ENCODE measurements around the gene SOCS4.
A peak's percentile ranks its signal among the peaks of the same experiment; 100 is the strongest.

Gene SOCS4, protein sequence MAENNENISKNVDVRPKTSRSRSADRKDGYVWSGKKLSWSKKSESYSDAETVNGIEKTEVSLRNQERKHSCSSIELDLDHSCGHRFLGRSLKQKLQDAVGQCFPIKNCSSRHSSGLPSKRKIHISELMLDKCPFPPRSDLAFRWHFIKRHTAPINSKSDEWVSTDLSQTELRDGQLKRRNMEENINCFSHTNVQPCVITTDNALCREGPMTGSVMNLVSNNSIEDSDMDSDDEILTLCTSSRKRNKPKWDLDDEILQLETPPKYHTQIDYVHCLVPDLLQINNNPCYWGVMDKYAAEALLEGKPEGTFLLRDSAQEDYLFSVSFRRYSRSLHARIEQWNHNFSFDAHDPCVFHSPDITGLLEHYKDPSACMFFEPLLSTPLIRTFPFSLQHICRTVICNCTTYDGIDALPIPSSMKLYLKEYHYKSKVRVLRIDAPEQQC

DNA sequence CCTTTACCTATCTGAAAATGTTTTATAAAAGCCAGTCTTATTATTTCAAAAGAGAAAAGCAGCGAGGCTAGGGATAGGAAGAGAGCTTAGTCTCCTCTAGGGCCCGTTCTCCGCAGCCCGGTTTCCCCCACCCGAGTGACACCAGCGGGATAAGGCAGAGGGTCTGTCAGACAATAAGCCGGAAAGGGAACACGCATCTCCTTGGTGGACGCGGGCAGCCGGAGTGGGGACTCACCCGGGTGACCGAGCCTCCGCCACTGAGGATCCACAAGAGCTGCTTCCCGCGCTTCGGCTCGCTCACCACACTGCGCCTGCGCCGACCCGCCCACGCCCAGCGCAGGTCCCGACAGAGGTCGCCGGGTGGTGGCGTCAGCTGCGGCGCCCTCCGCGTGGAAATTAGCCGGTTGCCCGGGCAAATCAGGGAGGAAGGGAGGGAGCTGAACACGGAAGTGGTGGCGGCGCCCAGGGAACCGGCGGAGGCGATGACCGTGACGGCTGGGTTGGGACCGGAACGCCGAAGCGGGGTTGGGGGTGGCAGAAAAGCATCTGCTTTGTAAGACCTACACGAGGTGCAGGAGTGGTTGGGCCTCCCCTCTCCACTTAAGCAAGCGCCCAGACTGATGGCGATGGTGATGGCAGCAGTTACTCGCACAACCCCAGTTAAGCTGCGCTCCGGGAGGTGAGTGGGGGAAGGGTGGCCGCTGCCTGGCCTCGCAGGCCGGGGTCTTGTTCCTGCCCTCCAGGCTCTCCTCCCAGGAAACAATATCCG is at the start of gene SOCS4, which contains the start of gene WDHD1:
Gene SOCS4, plus strand, starts transcription at position 444 of the 769 bp plus-strand sequence. CDS start 15,806 bp downstream, outside the sequence.
Gene WDHD1, minus strand, starts transcription at position 307 of the 769 bp plus-strand sequence. CDS start 312 bp downstream, outside the sequence.
- TF ChIP-seq, protein P1, sequence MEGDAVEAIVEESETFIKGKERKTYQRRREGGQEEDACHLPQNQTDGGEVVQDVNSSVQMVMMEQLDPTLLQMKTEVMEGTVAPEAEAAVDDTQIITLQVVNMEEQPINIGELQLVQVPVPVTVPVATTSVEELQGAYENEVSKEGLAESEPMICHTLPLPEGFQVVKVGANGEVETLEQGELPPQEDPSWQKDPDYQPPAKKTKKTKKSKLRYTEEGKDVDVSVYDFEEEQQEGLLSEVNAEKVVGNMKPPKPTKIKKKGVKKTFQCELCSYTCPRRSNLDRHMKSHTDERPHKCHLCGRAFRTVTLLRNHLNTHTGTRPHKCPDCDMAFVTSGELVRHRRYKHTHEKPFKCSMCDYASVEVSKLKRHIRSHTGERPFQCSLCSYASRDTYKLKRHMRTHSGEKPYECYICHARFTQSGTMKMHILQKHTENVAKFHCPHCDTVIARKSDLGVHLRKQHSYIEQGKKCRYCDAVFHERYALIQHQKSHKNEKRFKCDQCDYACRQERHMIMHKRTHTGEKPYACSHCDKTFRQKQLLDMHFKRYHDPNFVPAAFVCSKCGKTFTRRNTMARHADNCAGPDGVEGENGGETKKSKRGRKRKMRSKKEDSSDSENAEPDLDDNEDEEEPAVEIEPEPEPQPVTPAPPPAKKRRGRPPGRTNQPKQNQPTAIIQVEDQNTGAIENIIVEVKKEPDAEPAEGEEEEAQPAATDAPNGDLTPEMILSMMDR (IDR thresholded peaks at IDR 0.05; ENCODE audit: low read depth, low read length): no peak
- DNase-seq (ENCODE audit: low read depth in 2 of 2): peak; percentile 93 to 96
- H3K4me3 ChIP-seq (replicated peaks in 1 of 2; ENCODE audit: low read depth in 2 of 2, low read length in 2 of 2): peak within 1 kb of the TSS; percentile 67 to 87

DNA sequence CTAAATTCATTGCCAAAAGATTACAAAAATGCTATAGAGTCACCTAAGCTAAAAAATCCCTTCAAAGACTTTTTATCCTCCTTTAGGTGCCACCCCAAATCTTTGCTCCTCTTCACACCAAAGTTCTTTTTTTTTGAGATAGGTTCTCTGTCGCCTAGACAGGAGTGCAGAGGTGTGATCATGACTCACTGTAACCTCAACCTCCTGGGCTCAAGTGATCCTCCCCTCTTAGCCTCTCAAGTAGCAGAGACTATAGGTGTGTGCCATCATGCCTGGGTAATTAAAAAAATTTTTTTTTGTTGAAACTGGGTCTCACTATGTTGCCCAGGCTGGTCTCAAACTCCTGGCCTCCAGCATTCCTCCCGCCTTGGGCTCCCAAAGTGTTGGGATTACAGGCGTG is 48.0 kb upstream of the SOCS4 start:
- no peak for DNase-seq (ENCODE audit: low read depth in 2 of 2)
- H3K4me3 ChIP-seq (replicated peaks in 1 of 2; ENCODE audit: low read depth in 2 of 2, low read length in 2 of 2): no peak overlapping the region
- TF ChIP-seq, protein P1 (IDR thresholded peaks at IDR 0.05; ENCODE audit: low read depth, low read length): no peak

DNA sequence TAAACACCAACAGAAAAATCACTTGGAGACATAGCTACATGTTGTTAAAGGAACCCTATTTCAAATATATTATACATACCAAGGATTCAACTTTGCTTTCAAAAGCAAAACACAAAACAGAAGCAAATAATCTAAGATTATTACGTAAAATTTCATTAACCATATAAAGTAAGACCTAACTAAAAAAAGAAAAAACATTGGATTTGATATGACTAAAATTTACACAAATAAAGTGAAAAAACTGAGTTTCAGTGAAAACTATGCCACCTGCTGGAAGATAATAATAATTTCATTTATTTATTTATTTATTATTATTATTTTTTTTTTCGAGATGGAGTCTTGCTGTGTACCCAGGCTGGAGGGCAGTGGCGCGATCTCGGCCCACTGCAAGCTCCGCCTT is 45.3 kb upstream of the SOCS4 start:
- TF ChIP-seq, protein P1 (IDR thresholded peaks at IDR 0.05; ENCODE audit: low read depth, low read length): peak; percentile 2
- no peak overlapping the region for H3K4me3 ChIP-seq (replicated peaks in 1 of 2; ENCODE audit: low read depth in 2 of 2, low read length in 2 of 2)
- peak; percentile 48 to 50 for DNase-seq (ENCODE audit: low read depth in 2 of 2)

DNA sequence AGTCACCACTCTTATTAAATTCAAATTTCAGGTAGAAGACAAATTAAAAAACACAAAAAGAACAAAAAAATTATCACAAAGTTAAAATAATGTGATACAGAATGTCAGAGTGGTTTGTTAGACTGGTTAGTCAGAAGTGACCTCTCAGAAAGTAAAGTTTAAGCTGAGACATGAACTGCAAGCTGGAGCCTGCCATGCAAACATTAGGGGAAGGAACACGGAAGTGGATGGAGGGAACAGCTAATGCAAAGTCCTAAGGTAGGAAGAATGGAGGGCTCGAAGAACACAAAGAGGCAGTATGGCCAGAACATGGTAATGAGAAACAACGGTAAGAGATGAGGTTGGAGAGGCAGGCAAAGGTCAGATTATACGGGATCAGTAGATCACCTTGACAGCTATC is 41.9 kb upstream of the SOCS4 start:
- no peak overlapping the region for H3K4me3 ChIP-seq (replicated peaks in 1 of 2; ENCODE audit: low read depth in 2 of 2, low read length in 2 of 2)
- DNase-seq (ENCODE audit: low read depth in 2 of 2): no peak
- TF ChIP-seq, protein P1 (IDR thresholded peaks at IDR 0.05; ENCODE audit: low read depth, low read length): no peak

DNA sequence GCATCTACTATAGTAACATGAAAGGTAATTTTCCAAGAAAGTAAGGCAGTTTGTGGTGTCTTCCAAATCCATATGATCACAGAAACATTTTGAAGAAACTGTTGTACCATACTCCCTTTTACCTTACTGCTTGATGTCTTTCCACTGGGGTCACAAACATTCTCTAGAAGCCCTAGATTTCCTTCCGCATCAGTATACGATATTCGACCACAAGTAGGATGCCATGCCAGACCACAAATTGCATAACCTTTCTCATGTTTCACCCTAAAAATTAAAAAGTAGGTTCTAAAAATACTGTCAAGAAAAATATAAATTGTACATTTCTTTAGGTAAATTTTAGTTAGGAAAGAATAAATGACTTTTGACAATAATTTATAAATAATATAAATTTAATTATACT is 26.7 kb upstream of the SOCS4 start:
- peak; percentile 14 to 40 for DNase-seq (ENCODE audit: low read depth in 2 of 2)
- TF ChIP-seq, protein P1 (IDR thresholded peaks at IDR 0.05; ENCODE audit: low read depth, low read length): no peak
- no peak overlapping the region for H3K4me3 ChIP-seq (replicated peaks in 1 of 2; ENCODE audit: low read depth in 2 of 2, low read length in 2 of 2)

DNA sequence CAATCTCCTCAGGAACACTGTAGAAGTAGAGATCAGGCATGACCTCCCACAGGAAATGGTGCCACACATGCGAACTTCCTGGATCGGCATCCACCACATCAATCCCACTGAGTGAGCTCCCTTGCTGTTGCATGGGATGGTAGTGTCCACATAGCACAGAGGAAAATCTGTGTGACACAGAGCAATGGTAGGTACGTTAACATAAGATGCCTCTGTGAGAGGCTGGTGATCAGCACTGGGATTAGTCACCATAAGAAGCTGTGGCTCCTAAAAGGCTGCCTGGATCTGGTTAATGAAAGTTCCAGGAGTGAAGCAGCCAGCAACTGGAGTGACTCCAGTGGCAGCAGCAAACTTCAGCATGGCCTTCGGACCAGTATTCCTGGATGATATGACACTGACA is 22.0 kb upstream of the SOCS4 start:
- no peak overlapping the region for H3K4me3 ChIP-seq (replicated peaks in 1 of 2; ENCODE audit: low read depth in 2 of 2, low read length in 2 of 2)
- TF ChIP-seq, protein P1 (IDR thresholded peaks at IDR 0.05; ENCODE audit: low read depth, low read length): no peak
- DNase-seq (ENCODE audit: low read depth in 2 of 2): no peak

Data from cardiac fibroblast (primary cell).